ENCODE results near the gene POLR2F. TPM values are rescaled to one million over a fixed set of nuclear protein-coding genes. Genes with fewer than 3 reads are reported as not detected.
A peak's percentile ranks its signal among the peaks of the same experiment; 100 is the strongest.

POLR2F gene
- total RNA-seq, 2 donors from 2014 or later = 51.1 to 60.2 TPM

GRCh38 chr22:37923927-37924326, 29.6 kb upstream of the POLR2F start:
- ATAC-seq = no peak
- intact Hi-C loops (cut with DNase I, micrococcal nuclease) = no loop called here
- no peak for DNase-seq

- intact Hi-C loops (cut with DNase I, micrococcal nuclease) = no loop called here
- ATAC-seq (no peak), DNase-seq (no peak)
Measured at GRCh38 chr22:37924386-37925065, 29.0 kb upstream of the POLR2F start.

- intact Hi-C loops (cut with DNase I, micrococcal nuclease) = no loop called here
- no peak for DNase-seq
- no peak for ATAC-seq
Measured at GRCh38 chr22:37925330-37925729, 28.2 kb upstream of the POLR2F start.

- intact Hi-C loops (cut with DNase I, micrococcal nuclease) = no loop called here
- no peak for DNase-seq
- ATAC-seq = no peak
Measured at GRCh38 chr22:37925767-37926166, 27.7 kb upstream of the POLR2F start.

- ATAC-seq (no peak), DNase-seq (no peak)
- intact Hi-C loops (cut with DNase I, micrococcal nuclease) = no loop called here
Measured at GRCh38 chr22:37926358-37926757, 27.1 kb upstream of the POLR2F start.

- DNase-seq (no peak), ATAC-seq (no peak)
- intact Hi-C loops (cut with DNase I, micrococcal nuclease) = no loop called here
Measured at GRCh38 chr22:37926771-37927636, 26.5 kb upstream of the POLR2F start.

- ATAC-seq (no peak), DNase-seq (no peak)
- intact Hi-C loops (cut with DNase I, micrococcal nuclease) = no loop called here
Measured at GRCh38 chr22:37927637-37927936, 25.9 kb upstream of the POLR2F start.

- no peak for DNase-seq
- intact Hi-C loops (cut with DNase I, micrococcal nuclease) = no loop called here
- no peak for ATAC-seq
Measured at GRCh38 chr22:37929390-37929789, 24.1 kb upstream of the POLR2F start.

GRCh38 chr22:37930270-37930951, 23.1 kb upstream of the POLR2F start:
- no peak for DNase-seq
- no peak for ATAC-seq
- intact Hi-C loops (cut with DNase I, micrococcal nuclease) = no loop called here

GRCh38 chr22:37930952-37931440, 22.5 kb upstream of the POLR2F start:
- DNase-seq = no peak
- no peak for ATAC-seq
- intact Hi-C loops (cut with DNase I, micrococcal nuclease) = no loop called here

GRCh38 chr22:37931893-37932389, 21.6 kb upstream of the POLR2F start:
- ATAC-seq (no peak), DNase-seq (no peak)
- intact Hi-C loops (cut with DNase I, micrococcal nuclease) = no loop called here

GRCh38 chr22:37932401-37932800, 21.1 kb upstream of the POLR2F start:
- no peak for DNase-seq
- no peak for ATAC-seq
- intact Hi-C loops (cut with DNase I, micrococcal nuclease) = no loop called here

- intact Hi-C loops (cut with DNase I, micrococcal nuclease) = no loop called here
- no peak for ATAC-seq
- peak in 1 of 2 donors; percentile 24 for DNase-seq
Measured at GRCh38 chr22:37932821-37933578, 20.5 kb upstream of the POLR2F start.

GRCh38 chr22:37933711-37934376, 19.7 kb upstream of the POLR2F start:
- ATAC-seq = peak; percentile 98
- intact Hi-C loops (cut with DNase I, micrococcal nuclease) = no loop called here

GRCh38 chr22:37940698-37941376, 12.7 kb upstream of the POLR2F start:
- DNase-seq (no peak), ATAC-seq (no peak)
- intact Hi-C loops (cut with DNase I, micrococcal nuclease) = no loop called here

More at GRCh38 chr22:37933711-37934376, 19.7 kb upstream of the POLR2F start:
- peak; percentile 86 to 93 for DNase-seq

GRCh38 chr22:37942133-37942532, 11.4 kb upstream of the POLR2F start:
- intact Hi-C loops (cut with DNase I, micrococcal nuclease) = no loop called here
- DNase-seq (no peak), ATAC-seq (no peak)

- intact Hi-C loops (cut with DNase I, micrococcal nuclease) = no loop called here
- ATAC-seq (no peak), DNase-seq (no peak)
Measured at GRCh38 chr22:37943136-37943824, 10.2 kb upstream of the POLR2F start.

All from left colon (tissue), 2 donors.